ENCODE results near the gene NEK9. TPM values are rescaled to one million over a fixed set of nuclear protein-coding genes. Genes with fewer than 3 reads are reported as not detected.

Gene NEK9
- total RNA-seq, 1 experiment from 2014 or later, result 50.8 TPM

GRCh38 chr14:75126679-75127473 is at the start of gene NEK9 (continued):
- TF ChIP-seq AR (CRISPR knock-in tag; IDR thresholded peaks at IDR 0.05) (no peak), FOXJ3 (CRISPR knock-in tag; IDR thresholded peaks at IDR 0.05; ENCODE audit: borderline replicate concordance) (no peak), ZMAT4 (CRISPR knock-in tag; IDR thresholded peaks at IDR 0.05) (no peak), FOXP1 (CRISPR knock-in tag; IDR thresholded peaks at IDR 0.05; ENCODE audit: borderline replicate concordance) (peak; percentile 94), TEAD1 (CRISPR knock-in tag; IDR thresholded peaks at IDR 0.05) (peak; percentile 22; the same call in 1 of the 2 replicates), ZNF121 (CRISPR knock-in tag; IDR thresholded peaks at IDR 0.05) (no peak), USF2 (CRISPR knock-in tag; IDR thresholded peaks at IDR 0.05) (no peak), USF1 (CRISPR knock-in tag; IDR thresholded peaks at IDR 0.05) (peak; percentile 16; the same call in 1 of the 2 replicates), ZNF512 (CRISPR knock-in tag; IDR thresholded peaks at IDR 0.05; ENCODE audit: borderline replicate concordance) (no peak), ZSCAN18 (CRISPR knock-in tag; IDR thresholded peaks at IDR 0.05) (no peak), FOXK1 (CRISPR knock-in tag; IDR thresholded peaks at IDR 0.05) (peak; percentile 80; the same call in 1 of the 2 replicates), CREB1 (CRISPR knock-in tag; IDR thresholded peaks at IDR 0.05) (no peak), ZNF396 (CRISPR knock-in tag; IDR thresholded peaks at IDR 0.05; ENCODE audit: borderline replicate concordance) (no peak), RELA (CRISPR knock-in tag; IDR thresholded peaks at IDR 0.05; ENCODE audit: borderline replicate concordance) (no peak), IRF2 (CRISPR knock-in tag; IDR thresholded peaks at IDR 0.05; ENCODE audit: borderline replicate concordance, low read depth) (no peak), ZNF671 (CRISPR knock-in tag; IDR thresholded peaks at IDR 0.05) (no peak), NFE2L1 (CRISPR knock-in tag; IDR thresholded peaks at IDR 0.05) (no peak), ZNF416 (CRISPR knock-in tag; IDR thresholded peaks at IDR 0.05) (no peak), GTF2I (CRISPR knock-in tag; conservative IDR thresholded peaks at IDR 0.05) (no peak), SOX15 (CRISPR knock-in tag; IDR thresholded peaks at IDR 0.05) (no peak), ETV6 (CRISPR knock-in tag; IDR thresholded peaks at IDR 0.05) (peak; percentile 86), ZBTB43 (CRISPR knock-in tag; IDR thresholded peaks at IDR 0.05) (peak; percentile 74; the same call in 1 of the 2 replicates), E2F4 (CRISPR knock-in tag; IDR thresholded peaks at IDR 0.05; ENCODE audit: borderline replicate concordance, low read depth) (peak; percentile 49; the same call in 1 of the 2 replicates), GRHL2 (CRISPR knock-in tag; IDR thresholded peaks at IDR 0.05; ENCODE audit: insufficient replicate concordance, severe bottlenecking) (no peak), NFATC4 (CRISPR knock-in tag; IDR thresholded peaks at IDR 0.05) (no peak), NFYB (CRISPR knock-in tag; conservative IDR thresholded peaks at IDR 0.05; ENCODE audit: low read depth) (peak; percentile 38; the same call in 1 of the 2 replicates), MLX (CRISPR knock-in tag; IDR thresholded peaks at IDR 0.05) (no peak), OVOL2 (CRISPR knock-in tag; IDR thresholded peaks at IDR 0.05; ENCODE audit: borderline replicate concordance) (no peak), JUN (CRISPR knock-in tag; IDR thresholded peaks at IDR 0.05) (no peak)
